Left hindlimb (tissue), 1 donor: Measurements from ENCODE around the gene VSTM5.
"Not testable (repeated sequence)": the region's sequence is repeated elsewhere in the genome, so short reads cannot be mapped to it uniquely, and the experiment has no call there.

Experiments used
- DNase-seq: peaks from one replicate; pipeline ENCODE4 v3.0.0-alpha.2; 2018

VSTM5 gene, protein sequence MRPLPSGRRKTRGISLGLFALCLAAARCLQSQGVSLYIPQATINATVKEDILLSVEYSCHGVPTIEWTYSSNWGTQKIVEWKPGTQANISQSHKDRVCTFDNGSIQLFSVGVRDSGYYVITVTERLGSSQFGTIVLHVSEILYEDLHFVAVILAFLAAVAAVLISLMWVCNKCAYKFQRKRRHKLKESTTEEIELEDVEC

DNA sequence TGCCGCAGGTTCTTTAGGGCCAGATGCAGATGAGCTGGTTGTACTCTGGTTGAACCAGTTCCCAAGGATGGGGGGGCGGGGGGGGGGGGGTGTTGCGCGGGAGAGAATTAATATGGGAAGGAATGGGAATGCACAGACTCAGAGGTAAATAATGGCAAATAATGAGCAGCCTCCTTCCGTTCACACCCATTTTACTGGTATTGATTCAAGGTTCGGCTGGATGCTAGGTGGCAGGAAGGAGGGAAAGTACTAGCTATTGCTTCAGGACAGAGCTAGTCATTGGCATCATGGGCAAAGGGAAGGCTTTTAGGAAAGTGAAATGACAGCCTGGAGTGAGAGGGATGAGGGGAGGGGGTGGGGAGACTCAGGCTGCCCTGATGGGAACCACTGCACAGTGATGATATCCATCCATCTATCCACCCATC lies at the start of gene VSTM5:
Gene VSTM5, minus strand, starts transcription at position 25 of the 425 bp plus-strand sequence. CDS start 116 bp downstream, outside the sequence.
- no peak for DNase-seq

DNA sequence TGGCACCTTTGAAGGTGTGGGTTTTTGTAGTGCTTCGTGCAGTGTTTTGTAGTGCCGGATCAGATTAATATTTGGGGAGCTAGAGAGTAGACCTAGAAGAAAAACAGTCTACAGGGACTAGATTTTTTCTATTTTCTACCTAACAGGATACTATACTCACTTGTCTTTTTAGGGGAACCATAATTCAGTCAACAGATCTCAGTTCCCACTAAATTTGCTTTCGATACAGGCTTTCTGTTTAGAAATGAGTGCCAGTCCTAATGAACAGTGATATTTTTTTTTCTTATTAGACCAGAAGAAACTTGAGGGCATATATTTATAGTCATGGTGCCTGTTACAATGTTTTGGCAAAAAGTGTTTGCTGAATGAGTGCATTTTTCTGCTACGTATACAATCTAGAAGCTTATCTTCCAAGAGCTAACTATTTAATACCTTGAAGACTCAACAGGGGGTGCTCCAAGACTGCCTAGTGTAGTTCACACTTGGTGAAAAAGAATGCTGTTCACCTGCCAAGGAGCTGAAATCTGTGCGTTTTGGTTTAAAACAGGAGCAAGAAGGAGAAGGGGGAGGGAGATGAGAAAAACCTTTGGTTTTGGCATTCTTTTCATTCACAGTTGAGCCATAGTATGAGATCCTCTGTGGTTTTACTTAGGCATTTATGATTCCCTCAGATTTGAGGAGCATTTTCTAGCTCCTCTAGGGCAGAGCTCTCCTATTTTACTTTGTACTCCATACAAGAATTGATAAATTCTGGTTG lies 44.9 kb upstream of the VSTM5 start:
- DNase-seq: no peak

DNA sequence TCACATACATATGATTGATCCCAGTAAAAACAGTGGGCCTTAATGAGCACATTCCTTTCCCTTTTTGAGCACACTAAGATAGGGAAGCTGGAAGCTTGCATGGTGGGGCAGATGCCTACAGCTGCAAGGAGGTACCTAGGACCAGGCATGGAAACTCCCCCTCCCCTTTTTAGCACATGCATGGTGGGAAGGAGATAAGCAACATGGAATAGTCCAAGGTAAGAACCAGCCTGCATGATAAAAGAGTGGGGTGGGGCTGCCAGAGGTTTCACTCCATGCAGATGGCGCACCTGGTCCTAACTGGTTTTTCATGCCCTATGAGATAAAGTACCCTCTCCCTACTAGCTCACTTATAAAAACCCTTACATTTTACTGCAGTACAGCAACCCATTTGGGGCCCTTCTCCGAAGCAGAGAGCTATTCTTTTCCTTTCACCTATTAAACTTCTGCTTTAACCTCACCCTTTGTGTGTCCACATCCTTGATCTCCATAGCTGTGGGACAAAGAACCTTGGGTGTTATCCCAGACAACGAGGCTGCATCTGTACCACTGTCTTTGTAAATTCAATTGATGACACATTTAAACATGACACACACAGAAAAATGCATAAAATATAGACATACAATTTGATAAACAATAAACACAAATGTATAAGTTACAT lies 40.1 kb upstream of the VSTM5 start:
- no peak for DNase-seq

DNA sequence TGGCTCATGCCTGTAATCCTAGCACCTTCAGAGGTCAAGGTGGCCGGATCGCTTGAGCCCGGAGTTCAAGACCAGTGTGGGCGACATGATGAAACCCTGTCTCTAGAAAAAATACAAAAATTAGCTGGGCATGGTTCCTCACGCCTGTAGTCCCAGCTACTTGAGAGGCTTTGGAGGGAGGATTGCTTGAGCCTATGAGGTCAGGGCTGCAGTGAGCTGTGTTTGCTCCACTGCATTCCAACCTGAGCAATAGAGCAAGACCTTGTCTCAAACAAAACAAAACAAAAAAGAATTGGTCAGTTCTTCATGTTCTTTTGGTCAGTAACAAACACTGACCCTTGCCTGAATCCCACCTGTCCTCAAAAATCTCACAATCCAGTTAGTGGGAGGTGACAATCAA lies 36.7 kb upstream of the VSTM5 start:
- no peak for DNase-seq

DNA sequence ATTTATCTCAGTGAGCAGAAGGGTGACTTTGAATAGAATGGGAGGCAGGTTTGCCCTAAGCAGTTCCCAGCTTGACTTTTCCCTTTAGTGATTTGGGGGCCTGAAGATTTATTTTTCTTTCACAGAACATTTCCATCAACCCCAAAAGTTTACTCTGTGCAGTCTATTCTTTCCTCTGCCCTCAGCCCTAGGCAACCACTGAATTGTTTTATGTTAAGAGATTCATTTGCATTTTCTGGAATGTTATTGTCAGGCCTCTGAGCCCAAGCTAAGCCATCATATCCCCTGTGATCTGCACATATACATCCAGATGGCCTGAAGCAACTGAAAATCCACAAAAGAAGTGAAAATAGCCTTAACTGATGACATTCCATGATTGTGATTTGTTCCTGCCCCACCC lies 28.7 kb upstream of the VSTM5 start:
- not testable (repeated sequence) for DNase-seq

DNA sequence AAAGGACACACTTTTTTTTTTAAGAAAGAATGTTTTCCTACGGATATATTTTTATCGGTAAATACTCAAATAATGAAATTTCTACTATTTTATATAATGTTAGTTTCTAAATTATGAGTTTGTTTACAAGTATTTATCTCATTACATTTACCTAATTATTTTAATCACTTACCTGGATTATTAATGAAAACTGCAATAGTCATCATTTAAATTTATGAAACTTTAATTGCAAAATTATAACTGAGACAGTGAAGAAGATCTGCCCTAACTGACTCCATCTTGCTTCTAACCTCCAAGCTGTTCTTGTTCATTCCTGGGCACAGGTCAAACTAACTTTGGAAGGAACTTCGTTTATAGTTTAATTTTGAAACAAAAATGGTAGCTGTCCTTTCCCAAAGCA lies 25.2 kb upstream of the VSTM5 start:
- DNase-seq: no peak

DNA sequence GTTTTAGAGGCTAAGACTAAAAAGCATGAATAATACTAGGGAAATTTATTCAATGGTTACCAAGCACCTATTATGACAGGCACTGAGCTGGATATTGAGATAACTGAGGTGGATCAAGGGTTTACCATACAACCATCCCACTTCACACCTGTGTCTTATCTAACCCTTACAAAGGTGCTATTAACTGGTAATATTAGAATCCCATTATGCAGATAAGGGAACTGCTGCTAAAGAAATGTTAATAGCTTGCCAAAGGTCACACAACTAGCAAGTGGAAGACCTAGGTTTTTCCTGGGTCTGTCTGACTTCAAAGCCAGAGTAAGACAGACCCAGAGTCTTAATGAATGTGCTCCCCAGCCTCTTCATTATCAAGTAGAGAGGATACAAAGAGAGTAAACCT lies 21.1 kb upstream of the VSTM5 start:
- no peak for DNase-seq

DNA sequence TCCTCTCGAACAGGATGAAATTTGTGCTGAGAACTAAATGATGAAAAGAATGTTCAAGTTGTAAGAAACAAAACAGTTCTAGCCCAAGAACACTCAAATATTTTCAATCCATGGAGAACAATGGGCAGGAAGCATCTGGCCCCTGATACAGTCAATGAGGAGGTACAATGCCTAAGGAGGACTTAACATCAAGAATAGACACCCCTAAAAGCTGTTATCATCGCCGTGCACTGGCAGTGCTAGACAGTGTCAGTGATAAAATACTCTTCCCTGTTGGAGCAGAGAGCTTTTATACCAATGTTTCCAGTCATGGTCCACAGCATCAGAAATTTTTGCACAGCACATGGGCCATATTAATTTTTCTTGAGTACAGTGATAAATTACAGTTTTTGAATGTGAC lies 20.2 kb upstream of the VSTM5 start:
- no peak for DNase-seq

DNA sequence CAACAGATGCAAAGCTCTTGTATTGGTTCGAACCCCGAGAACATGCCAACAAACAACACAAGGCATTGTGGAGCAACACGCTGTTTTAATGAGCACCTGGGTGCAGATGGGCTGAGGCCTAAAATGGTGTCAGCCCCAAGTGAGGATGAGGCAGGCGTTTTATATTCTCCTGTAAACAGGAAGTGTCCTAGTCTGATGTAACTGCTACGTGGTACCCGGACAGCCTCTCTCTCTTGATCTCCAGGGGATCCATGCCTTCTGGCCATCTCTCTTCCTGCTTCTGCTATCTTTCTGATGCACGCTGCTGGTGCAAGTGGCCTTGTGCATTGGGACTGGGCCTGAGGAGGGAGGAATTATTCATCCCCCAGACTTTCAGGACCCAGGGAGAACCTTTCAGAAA lies 19.4 kb upstream of the VSTM5 start:
- no peak for DNase-seq

DNA sequence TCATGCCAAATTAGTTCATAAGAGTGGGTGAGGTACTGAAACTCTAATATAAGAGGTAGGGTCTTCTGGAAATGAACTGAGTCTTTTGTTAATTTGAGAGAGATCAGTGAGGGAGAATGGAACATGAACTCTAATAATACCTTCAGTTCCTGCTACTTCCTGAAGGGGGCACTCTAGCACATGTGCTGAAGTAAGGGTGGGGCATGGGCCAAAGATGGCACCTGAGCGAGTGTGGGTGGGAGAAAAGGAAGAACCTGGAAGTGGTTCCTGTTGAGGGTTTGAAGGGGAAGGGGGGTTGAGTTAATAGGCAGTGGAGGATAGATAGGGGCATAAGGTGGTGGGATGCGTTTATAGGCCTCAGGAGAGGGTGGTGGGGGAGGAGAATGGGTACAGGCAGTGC lies 18.0 kb upstream of the VSTM5 start:
- DNase-seq: not testable (repeated sequence)

DNA sequence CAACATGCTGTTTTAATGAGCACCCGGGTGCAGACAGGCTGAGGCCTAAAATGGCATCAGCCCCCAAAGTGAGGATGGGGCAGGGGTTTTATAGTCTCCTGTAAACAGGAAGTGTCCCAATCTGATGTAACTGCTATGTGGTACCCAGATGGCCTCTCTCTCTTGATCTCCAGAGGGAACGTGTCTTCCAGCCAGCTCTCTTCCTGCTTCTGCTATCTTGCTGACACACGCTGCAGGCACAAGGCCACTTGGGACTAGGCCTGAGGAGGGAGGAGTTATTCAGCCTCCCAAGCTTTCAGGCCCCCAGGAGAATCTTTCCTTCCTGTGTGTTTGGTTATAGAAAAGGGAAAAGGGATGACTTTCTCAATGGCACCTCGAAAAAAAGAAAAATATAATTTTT lies 11.4 kb upstream of the VSTM5 start:
- no peak for DNase-seq

DNA sequence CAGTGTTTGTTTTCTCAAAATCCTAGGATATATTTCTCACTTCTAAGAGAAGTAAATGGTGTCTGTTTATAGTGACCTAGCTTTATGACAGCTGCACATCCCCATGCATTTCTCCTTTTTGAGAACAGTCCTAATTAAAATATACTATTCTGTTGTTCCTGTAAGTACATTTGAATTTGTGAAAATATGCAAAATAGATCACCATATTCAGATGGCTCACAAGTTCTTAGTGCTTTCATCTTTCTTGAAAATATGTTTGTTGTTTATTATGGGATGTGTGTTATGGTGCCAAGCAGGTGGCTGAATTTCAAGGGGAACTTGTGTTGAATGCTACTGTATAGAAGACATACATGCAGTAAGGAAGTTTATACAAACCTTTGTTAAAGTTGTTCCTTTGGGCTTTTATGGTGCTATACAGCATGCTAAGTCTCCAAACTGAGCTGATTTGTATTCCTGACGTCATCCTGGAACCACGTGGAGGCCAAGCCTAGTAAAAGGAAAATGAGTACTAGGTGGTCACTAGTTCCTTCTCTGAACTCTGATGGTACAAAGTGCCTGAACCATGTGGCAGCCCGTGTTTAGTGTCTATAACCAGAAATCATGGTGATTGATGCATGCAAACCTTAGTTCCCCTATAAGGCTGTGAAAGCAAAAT lies 7.8 kb upstream of the VSTM5 start:
- DNase-seq: no peak

DNA sequence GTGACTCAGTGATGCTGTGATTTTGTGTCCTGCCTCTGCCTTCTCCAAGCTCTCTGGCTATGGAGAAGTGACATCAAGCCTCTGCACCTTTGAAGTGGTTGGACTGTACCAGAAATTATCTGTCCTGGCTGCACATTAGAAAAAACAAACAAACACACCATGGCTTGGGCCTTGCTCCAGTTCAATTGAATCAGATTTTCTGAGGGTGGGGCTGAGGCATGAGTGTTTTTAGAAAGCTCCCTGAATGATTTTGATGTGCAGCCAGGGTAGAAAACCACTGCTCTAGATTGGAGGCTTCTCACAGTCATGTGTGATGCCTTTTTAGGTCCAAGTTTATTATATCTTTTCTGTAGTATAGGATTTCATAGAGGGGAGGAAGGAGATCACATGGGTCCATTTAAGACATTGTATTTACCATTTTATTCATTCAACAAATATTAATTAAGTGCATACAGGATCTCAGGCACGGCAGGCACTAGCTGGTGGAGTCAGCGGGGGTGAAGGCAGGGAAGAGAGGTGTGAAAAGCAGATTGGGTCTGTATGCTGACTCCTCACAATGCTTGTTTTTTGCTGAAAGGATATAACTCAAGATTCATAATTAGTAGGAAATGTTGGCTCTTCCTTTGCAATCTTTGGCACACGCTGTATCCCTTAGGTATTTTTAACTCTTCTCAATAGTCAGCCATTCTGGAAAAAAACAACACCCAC lies 7.1 kb upstream of the VSTM5 start:
- no peak for DNase-seq

DNA sequence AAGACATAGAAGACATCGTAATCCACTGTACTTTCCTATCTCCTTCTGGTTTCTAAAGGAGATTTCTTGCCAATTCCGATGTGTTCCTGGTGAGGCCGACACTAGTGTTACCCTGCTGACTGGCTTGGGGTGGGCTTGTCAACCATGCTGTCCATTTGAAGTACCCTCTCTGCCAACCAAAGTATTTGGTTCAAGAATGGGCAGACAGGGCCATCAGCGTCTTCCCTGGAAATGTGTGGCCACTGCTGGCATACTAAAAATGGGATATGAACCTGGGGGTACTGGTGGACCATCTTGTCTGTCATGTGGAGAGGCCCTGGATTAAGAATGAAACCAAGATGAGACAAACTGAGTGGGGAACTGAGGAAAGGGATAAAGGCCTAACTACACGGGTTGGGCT lies 1.8 kb upstream of the VSTM5 start:
- no peak for DNase-seq

DNA sequence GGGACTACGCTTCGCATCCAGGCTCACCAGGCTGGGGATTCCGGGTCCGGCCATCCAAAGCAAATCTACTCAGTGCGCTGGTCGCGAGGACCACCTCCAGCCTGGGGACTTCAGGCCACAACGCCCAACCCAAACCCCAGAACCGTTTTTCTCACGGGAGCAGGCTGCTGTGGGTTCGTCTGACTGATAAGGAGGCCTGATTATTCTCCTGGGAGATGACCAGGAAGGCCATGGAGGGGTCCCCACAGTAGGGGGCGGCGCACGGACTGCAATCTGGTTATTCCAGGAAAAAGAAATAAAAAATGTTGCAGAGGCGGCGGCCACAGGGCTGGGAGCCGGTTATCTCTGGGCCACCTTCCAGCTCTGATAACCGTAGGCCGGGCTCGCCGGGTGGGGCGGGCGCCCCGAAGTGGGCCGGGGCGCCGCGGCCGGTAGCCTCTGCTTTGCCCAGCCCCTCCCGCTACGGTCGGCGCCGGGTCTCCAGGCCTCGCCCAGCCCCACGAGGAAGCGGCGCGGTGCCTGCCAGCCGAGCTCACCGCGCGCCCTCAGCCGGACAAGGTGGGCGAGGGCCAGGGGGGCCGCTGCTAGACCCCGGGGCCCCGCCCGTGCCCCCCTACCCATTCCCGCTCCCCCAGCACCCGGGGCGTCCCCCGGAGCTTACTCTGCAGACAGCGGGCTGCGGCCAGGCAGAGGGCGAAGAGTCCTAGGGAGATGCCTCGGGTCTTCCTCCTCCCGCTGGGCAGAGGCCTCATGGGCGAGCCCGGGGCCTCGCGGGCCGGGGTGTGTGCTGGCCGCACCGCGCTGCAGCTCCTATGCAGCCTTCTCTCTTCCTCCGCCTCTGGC lies 446 bp downstream of the VSTM5 start:
- DNase-seq: peak; percentile 61

DNA sequence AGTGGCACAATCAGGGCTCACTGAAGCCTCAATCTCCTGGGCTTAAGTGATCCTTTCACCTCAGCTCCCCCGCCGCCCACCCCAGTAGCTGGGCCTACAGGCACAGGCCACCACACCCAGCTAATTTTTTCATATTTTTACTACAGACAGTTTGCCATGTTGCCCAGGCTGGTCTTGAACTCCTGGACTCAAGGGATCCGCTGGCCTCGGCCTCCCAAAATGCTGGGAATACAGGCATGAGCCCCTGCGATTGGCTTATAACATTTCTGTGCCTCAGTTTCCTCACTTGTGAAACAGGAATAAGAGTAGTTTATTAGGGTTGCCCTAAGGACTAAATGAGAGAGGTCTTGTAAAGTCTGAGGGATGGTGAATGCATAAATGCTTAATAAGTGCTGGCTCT lies 1.2 kb downstream of the VSTM5 start:
- DNase-seq: no peak

DNA sequence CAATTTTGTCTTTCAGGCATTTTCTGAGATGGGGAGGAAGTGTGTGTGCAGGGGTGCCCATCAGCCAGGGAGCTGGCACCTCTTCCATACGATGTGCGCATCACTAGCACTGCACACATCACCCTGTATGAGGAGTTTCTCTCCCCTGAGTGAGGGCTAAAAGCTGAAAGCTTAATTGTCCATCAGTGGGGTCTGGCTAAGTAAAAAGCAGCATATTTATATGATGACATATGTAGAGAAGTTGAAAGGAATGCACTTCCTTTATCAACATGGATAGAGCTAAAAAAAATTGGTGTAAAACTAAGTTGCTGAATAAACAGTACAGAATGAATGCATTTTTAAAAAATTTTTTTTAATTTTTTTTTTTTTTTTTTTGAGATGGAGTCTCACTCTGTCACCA lies 4.0 kb downstream of the VSTM5 start:
- DNase-seq: no peak

DNA sequence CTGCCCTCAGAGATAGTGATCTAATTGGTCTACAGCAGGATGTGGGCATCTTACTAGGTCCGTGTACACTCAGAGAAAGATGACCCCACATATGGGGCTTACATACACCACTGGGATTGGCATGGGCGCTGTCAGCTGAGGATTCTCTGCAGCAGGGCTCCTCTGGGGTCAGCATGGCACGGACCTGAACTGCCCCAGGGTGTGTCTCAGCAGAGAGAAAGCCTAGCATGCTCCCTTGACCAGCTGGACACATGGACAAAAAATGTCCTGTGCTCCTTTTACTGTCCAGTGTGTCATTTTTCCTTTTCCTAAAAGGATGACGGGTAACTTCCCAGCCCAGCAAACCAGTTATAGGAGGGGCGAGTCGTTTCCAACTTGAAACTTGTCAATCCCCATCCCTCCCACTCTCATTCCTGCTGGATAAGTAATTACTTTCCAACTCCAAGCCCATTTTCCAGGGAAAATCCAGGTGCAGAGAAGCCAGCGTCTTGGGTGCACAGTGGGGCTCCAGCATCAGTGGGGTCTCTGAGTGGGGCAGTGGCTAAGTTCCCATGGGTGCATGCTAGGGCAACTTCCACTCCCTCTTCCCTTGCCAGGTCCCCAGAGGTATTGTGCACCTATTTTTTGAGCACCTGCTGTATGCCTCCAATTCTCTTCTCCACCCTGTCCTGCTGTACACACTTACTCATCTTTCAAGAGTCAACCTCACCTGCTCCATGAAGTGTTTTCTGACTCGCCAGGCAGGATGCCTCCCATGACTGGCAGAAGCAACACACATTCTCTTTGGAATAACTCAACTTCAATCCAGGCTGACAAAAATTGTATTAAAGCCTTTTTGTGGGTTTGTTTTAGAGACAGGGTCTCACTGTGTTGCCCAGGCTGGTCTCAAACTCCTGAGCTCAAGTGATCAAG lies 5.0 kb downstream of the VSTM5 start:
- no peak for DNase-seq

DNA sequence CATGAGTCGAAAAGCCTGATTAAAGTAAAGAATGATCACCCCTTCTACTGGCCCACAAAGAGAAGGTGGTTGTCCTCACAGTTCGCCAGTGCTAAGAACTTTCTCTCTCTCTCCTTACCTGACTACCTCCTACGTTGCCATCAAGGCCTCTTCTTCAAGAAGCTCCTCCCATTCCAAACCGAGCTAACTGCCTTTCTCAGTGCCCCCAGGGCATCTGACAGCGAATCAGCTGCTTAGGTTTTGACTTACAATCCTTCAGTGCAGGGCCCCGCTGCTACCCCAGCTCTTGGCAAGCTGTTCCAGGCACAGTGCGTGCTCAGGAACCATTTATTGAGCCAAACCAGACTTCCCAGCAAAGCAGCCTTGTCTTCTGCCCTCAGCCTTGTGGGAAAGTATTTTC lies 5.8 kb downstream of the VSTM5 start:
- DNase-seq: no peak

DNA sequence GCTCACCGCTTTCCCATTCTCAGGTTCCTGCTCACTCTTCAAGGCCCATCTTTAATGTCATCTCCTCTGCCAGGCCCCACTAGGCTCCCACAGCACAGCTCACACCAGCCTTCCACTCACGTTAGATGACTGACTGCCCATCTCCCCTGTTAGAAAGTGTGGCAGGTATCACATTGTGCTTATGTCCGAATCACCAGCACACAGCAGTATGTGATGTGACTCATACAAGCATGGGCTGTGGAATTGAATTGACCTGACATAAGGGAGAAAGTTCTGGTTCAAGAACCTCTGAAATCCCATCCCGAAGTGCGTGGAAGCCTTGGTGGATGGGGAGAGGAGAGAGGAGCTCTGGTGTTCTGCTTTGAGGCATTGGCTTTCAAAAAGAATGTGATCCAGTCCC lies 6.5 kb downstream of the VSTM5 start:
- no peak for DNase-seq

DNA sequence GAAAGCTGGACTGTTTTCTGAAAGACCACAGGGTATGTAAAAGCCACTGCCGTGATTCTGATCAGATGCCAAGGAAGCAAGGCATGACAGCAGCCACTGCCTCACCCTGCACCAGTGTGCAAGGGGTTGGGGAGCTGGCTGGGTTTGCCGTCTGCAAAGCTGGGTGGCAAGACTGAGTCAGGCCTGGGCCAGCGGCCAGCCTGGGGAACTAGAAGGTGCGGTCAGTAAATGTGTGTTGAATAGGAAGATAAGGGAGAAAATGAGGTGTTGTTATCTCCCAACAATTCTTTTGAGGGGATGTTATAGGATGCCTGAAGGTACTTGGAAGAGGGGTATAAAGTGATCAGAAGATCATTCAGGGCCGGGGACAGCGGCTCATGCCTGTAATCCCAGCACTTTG lies 8.0 kb downstream of the VSTM5 start:
- DNase-seq: no peak
